Measurements from ENCODE around the gene CKAP5. TPM values are rescaled to one million over a fixed set of nuclear protein-coding genes. Genes with fewer than 3 reads are reported as not detected.
A peak's percentile ranks its signal among the peaks of the same experiment; 100 is the strongest.

Gene CKAP5
- polyA plus RNA-seq, 1 of the 3 experiments (the other 2 are of a cell fraction), result 51.7 TPM

DNA sequence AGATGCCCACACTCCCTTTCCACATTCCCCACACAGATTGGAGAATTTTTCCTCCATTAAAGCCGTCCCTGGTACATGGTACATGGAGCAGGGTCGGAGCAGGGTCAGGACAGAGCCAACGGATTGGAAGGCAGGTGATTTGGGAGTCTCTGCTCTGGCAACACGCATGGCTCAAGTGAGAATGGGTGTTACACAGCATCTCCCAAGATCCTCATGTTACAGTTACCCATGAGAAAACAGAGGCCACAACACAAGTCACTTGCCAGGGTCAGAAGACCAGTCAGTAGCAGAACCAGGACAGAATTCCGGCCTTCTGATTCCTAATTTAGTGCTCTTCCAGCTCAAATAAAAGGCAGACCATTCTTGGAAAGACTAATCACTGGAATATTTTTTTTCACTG lies 134.8 kb downstream of the CKAP5 start:
- Histone ChIP-seq H2AFZ (ENCODE audit: low read depth) (peak overlapping the region; percentile 15), H3F3A (replicated peaks; ENCODE audit: insufficient read depth) (peaks cover 47% of the 10 kb centered on the region)
- POLR2A ChIA-PET, result no interaction called here

DNA sequence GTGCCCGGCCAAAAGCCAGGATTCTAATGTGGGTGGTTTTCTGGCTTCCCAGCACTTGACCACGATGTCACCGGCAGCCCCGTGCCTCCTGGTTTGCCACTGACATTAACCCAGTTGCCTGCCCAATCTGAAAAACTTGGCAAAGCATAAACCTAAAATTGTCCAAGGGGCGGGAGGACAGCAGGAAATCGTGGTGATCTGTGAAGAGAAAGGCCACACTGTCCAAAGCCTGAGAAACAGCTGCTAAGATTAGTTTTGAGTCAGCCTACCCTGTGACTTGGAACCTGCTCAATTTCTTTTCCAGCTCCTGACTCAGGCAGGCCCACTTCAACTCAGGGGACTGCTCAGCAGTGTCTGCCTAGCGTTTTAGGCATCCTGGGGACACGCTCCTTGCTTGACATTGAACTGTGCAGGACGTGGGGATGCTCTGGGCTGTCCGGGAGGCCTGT lies 135.2 kb downstream of the CKAP5 start:
- Histone ChIP-seq H3K36me3 (replicated peaks in 1 of 2; ENCODE audit: control insufficient read depth in 1 of 2, insufficient read depth in 2 of 2, low read length in 1 of 2) (peaks cover 3 to 9% of the 10 kb centered on the region in 2 experiments), H2AFZ (ENCODE audit: low read depth) (peak overlapping the region; percentile 49; the same call in 1 of the 2 replicates), H3K9me3 (no peaks in the 10 kb centered on the region), H3K9ac (peak overlapping the region; percentile 48; the same call in 1 of the 2 replicates), H3K4me3 (ENCODE audit: low read depth in 2 of 2, low read length in 1 of 2) (no peak overlapping the region), H4K20me1 (ENCODE audit: insufficient read depth) (no peaks in the 10 kb centered on the region), H3K27me3 (ENCODE audit: insufficient read depth) (no peaks in the 10 kb centered on the region), H3K4me1 (ENCODE audit: control insufficient read depth in 1 of 2, insufficient read depth in 2 of 2, low read depth in 1 of 2, low read length in 1 of 2) (peaks cover 0 to 15% of the 10 kb centered on the region in 2 experiments; a peak in 2 of 4 replicates), H3F3A (replicated peaks; ENCODE audit: insufficient read depth) (peaks cover 47% of the 10 kb centered on the region), H3K4me2 (peak overlapping the region; percentile 66), H3K9me2 (no peaks in the 10 kb centered on the region), H3K79me2 (ENCODE audit: insufficient read depth) (no peaks in the 10 kb centered on the region; the same call in 1 of the 2 replicates), H3K27ac (ENCODE audit: low read depth in 2 of 2, low read length in 1 of 2) (peak overlapping the region in 1 of 2 experiments; percentile 94; a peak in 2 of 4 replicates)
- WGBS (ENCODE audit: low lambda C conversion rate), result 39% methylated on average over 5 of the region's 10 CpGs
- CTCF ChIA-PET, result no interaction called here
- POLR2A ChIA-PET, result no interaction called here
- DNase-seq, result no peak
- TF ChIP-seq SIN3A (IDR thresholded peaks at IDR 0.05; ENCODE audit: borderline replicate concordance, low read depth, low read length) (no peak), RAD21 (IDR thresholded peaks at IDR 0.05; ENCODE audit: low read length) (no peak), CHD2 (IDR thresholded peaks at IDR 0.05; ENCODE audit: low read length, partially characterized antibody) (no peak), FOSL2 (IDR thresholded peaks at IDR 0.05; ENCODE audit: borderline replicate concordance, low read depth) (peak; percentile 10; the same call in 1 of the 2 replicates), MXI1 (IDR thresholded peaks at IDR 0.05; ENCODE audit: low read depth, low read length) (no peak), NFIC (IDR thresholded peaks at IDR 0.05; ENCODE audit: borderline replicate concordance) (peak; percentile 56; the same call in 1 of the 2 replicates), TEAD4 (IDR thresholded peaks at IDR 0.05; ENCODE audit: borderline replicate concordance, insufficient read depth) (no peak), EZH2phosphoT487 (IDR thresholded peaks at IDR 0.05; ENCODE audit: borderline replicate concordance, low read depth) (no peak), TCF12 (IDR thresholded peaks at IDR 0.05) (peak; percentile 64; the same call in 1 of the 2 replicates), FOXJ3 (CRISPR knock-in tag; IDR thresholded peaks at IDR 0.05) (no peak), RFX5 (IDR thresholded peaks at IDR 0.05; ENCODE audit: low read length) (no peak)
- TF ChIP-seq, protein P1, sequence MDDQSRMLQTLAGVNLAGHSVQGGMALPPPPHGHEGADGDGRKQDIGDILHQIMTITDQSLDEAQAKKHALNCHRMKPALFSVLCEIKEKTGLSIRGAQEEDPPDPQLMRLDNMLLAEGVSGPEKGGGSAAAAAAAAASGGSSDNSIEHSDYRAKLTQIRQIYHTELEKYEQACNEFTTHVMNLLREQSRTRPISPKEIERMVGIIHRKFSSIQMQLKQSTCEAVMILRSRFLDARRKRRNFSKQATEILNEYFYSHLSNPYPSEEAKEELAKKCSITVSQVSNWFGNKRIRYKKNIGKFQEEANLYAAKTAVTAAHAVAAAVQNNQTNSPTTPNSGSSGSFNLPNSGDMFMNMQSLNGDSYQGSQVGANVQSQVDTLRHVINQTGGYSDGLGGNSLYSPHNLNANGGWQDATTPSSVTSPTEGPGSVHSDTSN (IDR thresholded peaks at IDR 0.05), result 0 out of 2 replicates have a peak, but pooled peaks have one; percentile 17
- TF ChIP-seq, protein P2, sequence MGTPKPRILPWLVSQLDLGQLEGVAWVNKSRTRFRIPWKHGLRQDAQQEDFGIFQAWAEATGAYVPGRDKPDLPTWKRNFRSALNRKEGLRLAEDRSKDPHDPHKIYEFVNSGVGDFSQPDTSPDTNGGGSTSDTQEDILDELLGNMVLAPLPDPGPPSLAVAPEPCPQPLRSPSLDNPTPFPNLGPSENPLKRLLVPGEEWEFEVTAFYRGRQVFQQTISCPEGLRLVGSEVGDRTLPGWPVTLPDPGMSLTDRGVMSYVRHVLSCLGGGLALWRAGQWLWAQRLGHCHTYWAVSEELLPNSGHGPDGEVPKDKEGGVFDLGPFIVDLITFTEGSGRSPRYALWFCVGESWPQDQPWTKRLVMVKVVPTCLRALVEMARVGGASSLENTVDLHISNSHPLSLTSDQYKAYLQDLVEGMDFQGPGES (IDR thresholded peaks at IDR 0.05; ENCODE audit: low read depth, low read length), result no peak
- TF ChIP-seq, protein P3, sequence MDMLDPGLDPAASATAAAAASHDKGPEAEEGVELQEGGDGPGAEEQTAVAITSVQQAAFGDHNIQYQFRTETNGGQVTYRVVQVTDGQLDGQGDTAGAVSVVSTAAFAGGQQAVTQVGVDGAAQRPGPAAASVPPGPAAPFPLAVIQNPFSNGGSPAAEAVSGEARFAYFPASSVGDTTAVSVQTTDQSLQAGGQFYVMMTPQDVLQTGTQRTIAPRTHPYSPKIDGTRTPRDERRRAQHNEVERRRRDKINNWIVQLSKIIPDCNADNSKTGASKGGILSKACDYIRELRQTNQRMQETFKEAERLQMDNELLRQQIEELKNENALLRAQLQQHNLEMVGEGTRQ (IDR thresholded peaks at IDR 0.05; ENCODE audit: borderline replicate concordance, low read depth, low read length), result no peak
- TF ChIP-seq, protein P4, sequence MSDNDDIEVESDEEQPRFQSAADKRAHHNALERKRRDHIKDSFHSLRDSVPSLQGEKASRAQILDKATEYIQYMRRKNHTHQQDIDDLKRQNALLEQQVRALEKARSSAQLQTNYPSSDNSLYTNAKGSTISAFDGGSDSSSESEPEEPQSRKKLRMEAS (IDR thresholded peaks at IDR 0.05; ENCODE audit: low read depth), result peak; percentile 76

More for the DNA sequence above, 134.8 kb downstream of the CKAP5 start:
- H3K4me2 ChIP-seq, result peak overlapping the region; percentile 66
- peaks cover 0 to 15% of the 10 kb centered on the region in 2 experiments; a peak in 2 of 4 replicates for H3K4me1 ChIP-seq (ENCODE audit: control insufficient read depth in 1 of 2, insufficient read depth in 2 of 2, low read depth in 1 of 2, low read length in 1 of 2)
- peak overlapping the region; percentile 48; the same call in 1 of the 2 replicates for H3K9ac ChIP-seq
- CTCF ChIA-PET, result no interaction called here
- WGBS (ENCODE audit: low lambda C conversion rate), result 79% methylated on average over 4 of the region's 5 CpGs
- no peaks in the 10 kb centered on the region for H3K79me2 ChIP-seq (ENCODE audit: insufficient read depth)
- no peaks in the 10 kb centered on the region for H3K9me3 ChIP-seq
- H3K36me3 ChIP-seq (replicated peaks in 1 of 2; ENCODE audit: control insufficient read depth in 1 of 2, insufficient read depth in 2 of 2, low read length in 1 of 2), result peaks cover 3 to 7% of the 10 kb centered on the region in 2 experiments
- H3K9me2 ChIP-seq, result no peaks in the 10 kb centered on the region
- H3K27ac ChIP-seq (ENCODE audit: low read depth in 2 of 2, low read length in 1 of 2), result peak overlapping the region in 1 of 2 experiments; percentile 94; a peak in 2 of 4 replicates
- H3K4me3 ChIP-seq (ENCODE audit: low read depth in 2 of 2, low read length in 1 of 2), result no peak overlapping the region
- DNase-seq, result no peak
- TF ChIP-seq TEAD4 (IDR thresholded peaks at IDR 0.05; ENCODE audit: borderline replicate concordance, insufficient read depth) (no peak), TCF12 (IDR thresholded peaks at IDR 0.05) (no peak), EZH2phosphoT487 (IDR thresholded peaks at IDR 0.05; ENCODE audit: borderline replicate concordance, low read depth) (no peak), SMC3 (IDR thresholded peaks at IDR 0.05; ENCODE audit: low read depth, low read length) (no peak), ELF1 (IDR thresholded peaks at IDR 0.05) (no peak), NRF1 (IDR thresholded peaks at IDR 0.05; ENCODE audit: low read depth, low read length) (no peak)
- TF ChIP-seq, protein P5, sequence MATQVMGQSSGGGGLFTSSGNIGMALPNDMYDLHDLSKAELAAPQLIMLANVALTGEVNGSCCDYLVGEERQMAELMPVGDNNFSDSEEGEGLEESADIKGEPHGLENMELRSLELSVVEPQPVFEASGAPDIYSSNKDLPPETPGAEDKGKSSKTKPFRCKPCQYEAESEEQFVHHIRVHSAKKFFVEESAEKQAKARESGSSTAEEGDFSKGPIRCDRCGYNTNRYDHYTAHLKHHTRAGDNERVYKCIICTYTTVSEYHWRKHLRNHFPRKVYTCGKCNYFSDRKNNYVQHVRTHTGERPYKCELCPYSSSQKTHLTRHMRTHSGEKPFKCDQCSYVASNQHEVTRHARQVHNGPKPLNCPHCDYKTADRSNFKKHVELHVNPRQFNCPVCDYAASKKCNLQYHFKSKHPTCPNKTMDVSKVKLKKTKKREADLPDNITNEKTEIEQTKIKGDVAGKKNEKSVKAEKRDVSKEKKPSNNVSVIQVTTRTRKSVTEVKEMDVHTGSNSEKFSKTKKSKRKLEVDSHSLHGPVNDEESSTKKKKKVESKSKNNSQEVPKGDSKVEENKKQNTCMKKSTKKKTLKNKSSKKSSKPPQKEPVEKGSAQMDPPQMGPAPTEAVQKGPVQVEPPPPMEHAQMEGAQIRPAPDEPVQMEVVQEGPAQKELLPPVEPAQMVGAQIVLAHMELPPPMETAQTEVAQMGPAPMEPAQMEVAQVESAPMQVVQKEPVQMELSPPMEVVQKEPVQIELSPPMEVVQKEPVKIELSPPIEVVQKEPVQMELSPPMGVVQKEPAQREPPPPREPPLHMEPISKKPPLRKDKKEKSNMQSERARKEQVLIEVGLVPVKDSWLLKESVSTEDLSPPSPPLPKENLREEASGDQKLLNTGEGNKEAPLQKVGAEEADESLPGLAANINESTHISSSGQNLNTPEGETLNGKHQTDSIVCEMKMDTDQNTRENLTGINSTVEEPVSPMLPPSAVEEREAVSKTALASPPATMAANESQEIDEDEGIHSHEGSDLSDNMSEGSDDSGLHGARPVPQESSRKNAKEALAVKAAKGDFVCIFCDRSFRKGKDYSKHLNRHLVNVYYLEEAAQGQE (IDR thresholded peaks at IDR 0.05; ENCODE audit: low read depth, low read length), result no peak
- no peaks in the 10 kb centered on the region for H4K20me1 ChIP-seq (ENCODE audit: insufficient read depth)
- H3K27me3 ChIP-seq (ENCODE audit: insufficient read depth), result no peaks in the 10 kb centered on the region

Data from SK-N-SH (cell line).